WTC11 (cell line): ENCODE data around the gene COX6B2. TPM values are rescaled to one million over a fixed set of nuclear protein-coding genes. Genes with fewer than 3 reads are reported as not detected.

Source experiments
- ATAC-seq: fragments of 200-7000 bp; cut with Tn5 transposase; 2 replicates; pipeline ENCODE4 v1.10.0; 2021; ENCODE audit warnings: mild to moderate bottlenecking, moderate library complexity
- CTCF ChIA-PET: fragments of 300-600 bp; sonication (Branson Sonifier 250); formaldehyde crosslinking; loops from one replicate; lab custom pipeline; 2021; ENCODE audit warnings: antibody characterized with exemption; lab: Charles Lee
- POLR2A ChIA-PET: fragments of 350-600 bp; sonication (Branson Sonifier 250); formaldehyde crosslinking; loops from one replicate; lab custom pipeline; 2021; ENCODE audit warnings: antibody characterized with exemption; lab: Charles Lee
- DNase-seq: peaks from one replicate; pipeline ENCODE4 v3.0.0; 2021; ENCODE audit warnings: low spot score
- H3K27ac Mint-ChIP-seq: 2 replicates; pipeline ENCODE4 v1.8.0; 2021; ENCODE audit warnings: mixed read lengths
- H3K27me3 Mint-ChIP-seq: 2 replicates; pipeline ENCODE4 v1.8.0; 2021; ENCODE audit warnings: low read depth, mild to moderate bottlenecking, moderate library complexity, mixed read lengths
- H3K36me3 Mint-ChIP-seq: 2 replicates; pipeline ENCODE4 v1.8.0; 2021; ENCODE audit warnings: mixed read lengths
- H3K4me1 Mint-ChIP-seq: 2 replicates; pipeline ENCODE4 v1.8.0; 2022; ENCODE audit warnings: mixed read lengths
- H3K4me3 Mint-ChIP-seq: 2 replicates; pipeline ENCODE4 v1.8.0; 2021; ENCODE audit warnings: mild to moderate bottlenecking, moderate library complexity, mixed read lengths
- H3K9me3 Mint-ChIP-seq: 2 replicates; pipeline ENCODE4 v1.8.0; 2021; ENCODE audit warnings: mixed read lengths
- ARID4B ChIP-seq: sonication (generic); formaldehyde crosslinking; IDR thresholded peaks from 2 replicates; pipeline ENCODE4 v1.8.0; 2023; ENCODE audit warnings: missing genetic modification reagents, mild to moderate bottlenecking, borderline replicate concordance
- ATF1 ChIP-seq: sonication (generic); formaldehyde crosslinking; IDR thresholded peaks from 2 replicates; pipeline ENCODE4 v1.8.1; 2023; ENCODE audit warnings: mild to moderate bottlenecking, moderate library complexity, missing genetic modification reagents
- ELF4 ChIP-seq: sonication (generic); formaldehyde crosslinking; IDR thresholded peaks from 2 replicates; pipeline ENCODE4 v1.8.1; 2022; ENCODE audit warnings: low read depth, mild to moderate bottlenecking, moderate library complexity, missing genetic modification reagents
- FOXJ3 ChIP-seq: sonication (generic); formaldehyde crosslinking; IDR thresholded peaks from 2 replicates; pipeline ENCODE4 v1.9.0; 2021; ENCODE audit warnings: missing genetic modification reagents, mild to moderate bottlenecking, borderline replicate concordance
- HMGXB4 ChIP-seq: sonication (generic); formaldehyde crosslinking; IDR thresholded peaks from 2 replicates; pipeline ENCODE4 v1.8.1; 2023; ENCODE audit warnings: mild to moderate bottlenecking, moderate library complexity, missing genetic modification reagents
- MLX ChIP-seq: sonication (generic); formaldehyde crosslinking; IDR thresholded peaks from 2 replicates; pipeline ENCODE4 v1.8.1; 2023; ENCODE audit warnings: mild to moderate bottlenecking, missing genetic modification reagents, moderate library complexity
- PRRX2 ChIP-seq: fragments of 250-450 bp; sonication (Bioruptor Pico); IDR thresholded peaks from 2 replicates; pipeline ENCODE4 v1.8.0; 2021; ENCODE audit warnings: mild to moderate bottlenecking
- TCF7 ChIP-seq: sonication (generic); formaldehyde crosslinking; IDR thresholded peaks from 2 replicates; pipeline ENCODE4 v1.8.0; 2022; ENCODE audit warnings: mild to moderate bottlenecking, low read depth, missing genetic modification reagents, moderate library complexity
- TEAD1 ChIP-seq: sonication (generic); formaldehyde crosslinking; IDR thresholded peaks from 2 replicates; pipeline ENCODE4 v1.8.0; 2022; ENCODE audit warnings: mild to moderate bottlenecking, missing genetic modification reagents
- TP53 ChIP-seq: sonication (generic); formaldehyde crosslinking; IDR thresholded peaks from 2 replicates; pipeline ENCODE4 v1.8.1; 2023; ENCODE audit warnings: mild to moderate bottlenecking, missing genetic modification reagents
- ZBTB43 ChIP-seq: sonication (generic); formaldehyde crosslinking; IDR thresholded peaks from 2 replicates; pipeline ENCODE4 v1.8.1; 2023; ENCODE audit warnings: mild to moderate bottlenecking, missing genetic modification reagents
- ZNF121 ChIP-seq: sonication (generic); formaldehyde crosslinking; IDR thresholded peaks from 2 replicates; pipeline ENCODE4 v1.8.0; 2023; ENCODE audit warnings: missing genetic modification reagents
- ZNF263 ChIP-seq: sonication (generic); formaldehyde crosslinking; IDR thresholded peaks from 2 replicates; pipeline ENCODE4 v1.8.1; 2022; ENCODE audit warnings: low read depth, mild to moderate bottlenecking, moderate library complexity, missing genetic modification reagents
- ZNF281 ChIP-seq: sonication (generic); formaldehyde crosslinking; IDR thresholded peaks from 2 replicates; pipeline ENCODE4 v1.8.0; 2023; ENCODE audit warnings: mild to moderate bottlenecking, missing genetic modification reagents
- ZNF425 ChIP-seq: fragments of 250-450 bp; sonication (Bioruptor Pico); conservative IDR thresholded peaks from 2 replicates; pipeline ENCODE4 v1.9.0; 2021; ENCODE audit warnings: mild to moderate bottlenecking
- total RNA-seq: library from RNA; stranded (reverse); gene quantifications from 3 replicates; pipeline ENCODE4 v1.2.3, GENCODE V29; 2021

COX6B2 gene
- total RNA-seq, 1 experiment from 2014 or later = 4.3 TPM

GRCh38 chr19:55344444-55344843 is 10.1 kb downstream of the COX6B2 start:
- ChIA-PET CTCF (interaction anchor here (0.5 to 1.3 kb wide), 3 partner anchors 9 to 310 kb away, joined by 3 read pairs; no protein-coding TSS in a partner anchor), POLR2A (no interaction called here)
- Mint-ChIP-seq H3K4me3 (no peak overlapping the region), H3K27ac (no peak overlapping the region), H3K9me3 (no peaks in the 10 kb centered on the region), H3K27me3 (no peaks in the 10 kb centered on the region; the same call in 1 of the 2 replicates), H3K36me3 (peaks cover 28% of the 10 kb centered on the region), H3K4me1 (peaks cover 35% of the 10 kb centered on the region)
- DNase-seq (no peak), ATAC-seq (no peak)
- TF ChIP-seq ZNF121 (CRISPR knock-in tag) (no peak), ELF4 (CRISPR knock-in tag) (no peak), TP53 (CRISPR knock-in tag) (no peak), ZNF425 (CRISPR knock-in tag) (no peak), ATF1 (CRISPR knock-in tag) (no peak), TEAD1 (CRISPR knock-in tag) (no peak), MLX (no peak), PRRX2 (CRISPR knock-in tag) (no peak)

- Mint-ChIP-seq H3K27ac (peak overlapping the region; percentile 90), H3K36me3 (peaks cover 28% of the 10 kb centered on the region), H3K27me3 (peaks cover 10% of the 10 kb centered on the region), H3K4me3 (peak overlapping the region; percentile 57), H3K9me3 (no peaks in the 10 kb centered on the region), H3K4me1 (peaks cover 23% of the 10 kb centered on the region)
- DNase-seq (no peak), ATAC-seq (no peak)
- POLR2A ChIA-PET = interaction anchor here (1.0 to 1.8 kb wide), 4 partner anchors 7 to 41 kb away, joined by 4 to 6 read pairs (median 6); partner anchors contain the start of gene TMEM238
- TF ChIP-seq FOXJ3 (CRISPR knock-in tag) (no peak), ZBTB43 (0 out of 2 replicates have a peak, but pooled peaks have one; percentile 32), ZNF263 (no peak), ZNF281 (CRISPR knock-in tag) (0 out of 2 replicates have a peak, but pooled peaks have one; percentile 20), TCF7 (no peak), HMGXB4 (CRISPR knock-in tag) (no peak), ARID4B (CRISPR knock-in tag) (0 out of 2 replicates have a peak, but pooled peaks have one; percentile 50)
- TF ChIP-seq, all 79 proteins: peak for 3
- CTCF ChIA-PET = interaction anchor here (0.5 to 2.2 kb wide), 9 partner anchors 15 to 311 kb away, joined by 3 to 10 read pairs (median 5); partner anchors contain the start of genes DNAAF3, IL11 and TMEM238
These were observed 12.7 kb downstream of the COX6B2 start for GRCh38 chr19:55341595-55342531.
